Immature natural killer cell (primary cell): ENCODE measurements around the gene SDHA. TPM values are rescaled to one million over a fixed set of nuclear protein-coding genes. Genes with fewer than 3 reads are reported as not detected.

Experiments
- DNase-seq, 3 donors: peaks; one replicate each; pipeline ENCODE4 v3.0.0; 2022; ENCODE audit warnings: mixed read lengths in 1 of 3
- H3K27ac Mint-ChIP-seq, 6 donors: one replicate each; pipeline ENCODE4 v1.8.0; 2020; ENCODE audit warnings: mixed read lengths in 6 of 6, mild to moderate bottlenecking in 5 of 6, inconsistent platforms in 4 of 6, moderate library complexity in 3 of 6
- H3K27me3 Mint-ChIP-seq, 3 donors: one replicate each; pipeline ENCODE4 v1.8.0; 2020 to 2021; ENCODE audit warnings: low read depth in 3 of 3, mild to moderate bottlenecking in 3 of 3, mixed read lengths in 3 of 3, moderate library complexity in 3 of 3, inconsistent platforms in 1 of 3
- H3K36me3 Mint-ChIP-seq, 3 donors: one replicate each; pipeline ENCODE4 v1.8.0; 2020; ENCODE audit warnings: mixed read lengths in 3 of 3, inconsistent platforms in 2 of 3, mild to moderate bottlenecking in 2 of 3
- H3K4me1 Mint-ChIP-seq, 2 donors: one replicate each; pipeline ENCODE4 v1.8.0; 2020; ENCODE audit warnings: inconsistent platforms in 2 of 2, mild to moderate bottlenecking in 2 of 2, mixed read lengths in 2 of 2, moderate library complexity in 1 of 2
- H3K4me3 Mint-ChIP-seq, 5 donors: one replicate each; pipeline ENCODE4 v1.8.0; 2020; ENCODE audit warnings: mild to moderate bottlenecking in 5 of 5, mixed read lengths in 5 of 5, inconsistent platforms in 3 of 5, moderate library complexity in 3 of 5
- H3K9me3 Mint-ChIP-seq, 6 donors: one replicate each; pipeline ENCODE4 v1.8.0; 2020; ENCODE audit warnings: mild to moderate bottlenecking in 6 of 6, mixed read lengths in 6 of 6, inconsistent platforms in 4 of 6, moderate library complexity in 3 of 6
- polyA plus RNA-seq, 3 donors: library from polyadenylated mRNA; unstranded; fragments of 300-500 nt; fragmentation: Illumina TruSeq; gene quantifications; one replicate each; pipeline ENCODE4 v1.2.3, GENCODE V29; 2021

SDHA gene
- polyA plus RNA-seq, 3 donors from 2014 or later: 140 to 224 (median 208) TPM

GRCh38 chr5:179401-179800 lies 38.7 kb upstream of the SDHA start:
- Mint-ChIP-seq H3K9me3 (no peaks in the 10 kb centered on the region), H3K4me3 (no peak overlapping the region), H3K27me3 (peaks cover 1 to 5% (median 2%) of the 10 kb centered on the region in 3 donors), H3K27ac (no peak overlapping the region), H3K4me1 (no peaks in the 10 kb centered on the region), H3K36me3 (no peaks in the 10 kb centered on the region)
- no peak for DNase-seq

DNA sequence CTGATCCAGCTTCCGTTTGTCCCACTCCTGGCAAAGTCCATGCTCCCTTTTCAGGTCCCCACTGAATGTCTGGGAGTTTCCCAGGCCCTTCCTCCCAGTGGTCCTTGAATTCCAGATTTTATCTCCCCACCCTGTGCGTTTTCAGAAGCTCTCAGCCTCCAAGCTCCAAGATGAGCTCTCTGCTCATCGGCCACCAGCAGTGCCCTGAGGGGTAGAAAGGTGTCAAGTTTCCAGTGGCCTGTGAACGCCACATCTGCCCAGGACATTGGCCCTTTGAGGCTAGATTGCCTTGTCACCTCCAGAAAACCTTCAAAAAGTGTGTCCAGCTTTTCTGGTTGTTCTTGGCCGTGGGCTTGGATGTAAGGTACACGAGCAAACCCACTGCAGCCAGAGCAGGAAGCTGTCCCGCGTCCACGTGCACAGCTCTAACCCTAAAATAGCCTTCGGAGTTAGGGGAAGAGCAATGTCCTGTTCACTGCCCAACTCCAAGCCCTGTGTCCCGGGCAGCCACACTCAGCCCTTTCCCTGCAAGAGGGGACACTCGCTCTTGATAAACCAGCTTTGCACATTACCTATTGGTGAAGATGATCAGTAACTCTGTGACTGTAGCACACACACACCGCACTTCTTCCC lies 37.7 kb upstream of the SDHA start:
- H3K4me1 Mint-ChIP-seq: no peaks in the 10 kb centered on the region
- H3K9me3 Mint-ChIP-seq: no peaks in the 10 kb centered on the region
- no peak overlapping the region for H3K4me3 Mint-ChIP-seq
- no peak for DNase-seq
- H3K27me3 Mint-ChIP-seq: peaks cover 3 to 8% (median 3%) of the 10 kb centered on the region in 3 donors
- H3K27ac Mint-ChIP-seq: no peak overlapping the region
- no peaks in the 10 kb centered on the region for H3K36me3 Mint-ChIP-seq

DNA sequence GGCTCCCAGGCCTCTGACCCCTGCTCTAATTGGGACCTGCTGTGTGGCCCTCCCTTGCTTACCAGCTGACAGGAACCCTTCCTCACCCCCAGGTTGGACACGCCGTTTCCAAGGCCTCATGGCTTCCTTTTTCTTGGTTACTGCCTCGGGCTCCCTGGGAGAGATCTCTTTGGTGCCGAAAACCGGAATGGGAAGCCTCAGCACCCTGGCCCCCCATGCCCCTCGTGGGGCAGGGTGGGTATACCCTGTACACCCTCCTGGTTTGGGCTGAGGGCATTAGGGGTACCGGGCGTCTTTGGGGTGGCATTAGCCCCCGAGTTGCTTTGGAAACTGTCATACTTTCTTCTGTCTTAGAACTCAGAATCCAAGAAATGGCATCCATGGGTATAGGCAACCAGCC lies 37.0 kb upstream of the SDHA start:
- Mint-ChIP-seq H3K36me3 (no peaks in the 10 kb centered on the region), H3K4me1 (no peaks in the 10 kb centered on the region), H3K9me3 (no peaks in the 10 kb centered on the region), H3K27ac (no peak overlapping the region), H3K27me3 (peaks cover 3 to 8% (median 3%) of the 10 kb centered on the region in 3 donors), H3K4me3 (no peak overlapping the region)
- DNase-seq: no peak

DNA sequence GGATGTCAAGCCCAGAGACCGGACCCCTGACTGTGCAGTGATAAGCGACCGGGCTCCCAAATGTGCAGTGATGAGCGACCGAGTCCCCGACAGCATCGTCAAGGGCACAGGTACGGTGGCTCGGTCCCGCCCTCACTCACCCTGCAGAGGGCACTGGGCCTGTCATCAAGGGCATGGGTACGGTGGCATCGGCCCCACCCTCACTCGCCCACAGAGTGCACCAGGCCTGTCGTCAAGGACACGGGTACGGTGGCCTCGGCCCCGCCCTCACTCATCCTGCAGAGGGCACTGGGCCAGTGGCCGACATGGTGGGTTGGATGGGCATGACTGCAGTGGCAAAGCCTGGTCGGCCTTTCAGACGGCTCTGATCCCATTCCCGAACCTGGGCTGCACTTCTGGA lies 36.6 kb upstream of the SDHA start:
- Mint-ChIP-seq H3K4me3 (no peak overlapping the region), H3K36me3 (no peaks in the 10 kb centered on the region), H3K27ac (no peak overlapping the region), H3K27me3 (peaks cover 3 to 8% (median 3%) of the 10 kb centered on the region in 3 donors), H3K9me3 (no peaks in the 10 kb centered on the region), H3K4me1 (no peaks in the 10 kb centered on the region)
- DNase-seq: no peak

DNA sequence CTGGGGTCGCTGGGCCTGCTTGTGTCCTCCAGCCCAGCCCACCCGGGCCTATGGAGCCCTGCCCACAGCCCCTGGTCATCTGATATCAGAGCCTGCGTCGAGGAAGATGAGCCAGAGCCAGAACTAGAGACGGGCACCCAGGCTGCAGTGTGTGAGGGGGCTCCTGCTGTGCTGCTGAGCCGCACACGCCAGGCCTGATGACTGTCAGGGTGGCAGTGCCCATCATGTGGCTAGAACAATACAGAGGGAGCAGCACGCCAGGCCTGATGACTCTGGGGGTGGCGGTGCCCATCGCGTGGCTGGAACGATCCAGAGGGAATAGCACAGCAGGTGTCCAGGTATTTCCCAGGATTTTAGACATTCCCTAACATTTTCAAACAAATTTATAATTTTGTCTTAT lies 36.0 kb upstream of the SDHA start:
- Mint-ChIP-seq H3K4me3 (no peak overlapping the region), H3K27me3 (peaks cover 3 to 8% (median 3%) of the 10 kb centered on the region in 3 donors), H3K36me3 (no peaks in the 10 kb centered on the region), H3K9me3 (no peaks in the 10 kb centered on the region), H3K27ac (no peak overlapping the region), H3K4me1 (no peaks in the 10 kb centered on the region)
- no peak for DNase-seq

- no peak overlapping the region for H3K27ac Mint-ChIP-seq
- H3K27me3 Mint-ChIP-seq: peaks cover 3 to 13% (median 5%) of the 10 kb centered on the region in 3 donors
Observed at GRCh38 chr5:184471-184870, 33.6 kb upstream of the SDHA start.

GRCh38 chr5:185095-186070 lies 32.7 kb upstream of the SDHA start:
- H3K9me3 Mint-ChIP-seq: no peaks in the 10 kb centered on the region
- H3K4me3 Mint-ChIP-seq: no peak overlapping the region
- no peak overlapping the region for H3K27ac Mint-ChIP-seq
- peaks cover 3 to 16% (median 5%) of the 10 kb centered on the region in 3 donors for H3K27me3 Mint-ChIP-seq
- no peaks in the 10 kb centered on the region for H3K36me3 Mint-ChIP-seq
- H3K4me1 Mint-ChIP-seq: peaks cover 6 to 7% of the 10 kb centered on the region in 2 donors
- DNase-seq: no peak

More at GRCh38 chr5:184471-184870, 33.6 kb upstream of the SDHA start:
- Mint-ChIP-seq H3K36me3 (no peaks in the 10 kb centered on the region), H3K4me3 (no peak overlapping the region), H3K9me3 (no peaks in the 10 kb centered on the region), H3K4me1 (peaks cover 6 to 7% of the 10 kb centered on the region in 2 donors)
- DNase-seq: no peak

DNA sequence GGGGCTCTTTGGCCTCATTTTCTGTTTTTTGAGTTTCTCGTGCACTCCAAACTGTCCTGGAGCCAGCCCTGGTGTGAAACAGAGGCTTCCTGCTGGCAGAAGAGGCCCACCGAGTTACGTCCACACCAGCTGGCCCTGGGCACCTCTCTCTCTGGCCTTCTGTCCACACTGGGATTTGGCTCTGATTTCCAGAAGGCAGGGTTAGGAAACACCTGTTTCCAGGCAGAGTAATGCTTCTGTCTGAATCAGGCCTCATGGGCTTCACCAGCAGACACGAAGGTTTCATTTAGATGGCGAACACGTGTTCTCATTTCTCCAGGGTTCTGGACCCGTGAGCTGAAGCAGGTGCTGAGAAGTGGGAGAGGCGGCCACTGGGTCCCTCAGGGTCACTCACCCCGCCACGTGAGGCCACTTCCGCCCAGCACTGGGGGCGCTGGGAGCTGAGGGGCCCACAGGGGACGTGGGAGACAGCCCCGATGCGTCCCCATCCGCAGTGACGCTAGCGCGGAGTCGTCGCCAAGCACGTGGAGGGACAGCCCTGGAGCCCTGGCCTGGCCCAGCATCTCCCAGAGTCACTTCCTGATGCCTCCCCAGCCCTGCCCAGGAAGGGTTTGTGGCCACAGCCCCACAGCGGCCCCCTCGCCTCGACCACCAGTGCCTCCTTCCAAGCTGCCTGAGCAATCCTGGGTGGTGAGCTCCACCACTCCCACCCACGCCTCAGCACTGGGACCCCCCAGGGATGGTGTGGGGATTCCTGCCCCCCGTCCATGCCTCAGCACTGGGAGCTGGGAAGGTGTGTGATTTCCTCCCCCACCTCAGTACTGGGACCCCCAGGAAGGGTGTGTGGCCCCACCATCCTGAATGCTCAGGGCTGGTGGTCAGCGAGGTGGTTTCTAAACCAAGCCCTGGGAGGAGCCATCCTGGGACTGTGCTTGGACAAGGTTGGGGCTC lies 31.8 kb upstream of the SDHA start:
- no peaks in the 10 kb centered on the region for H3K9me3 Mint-ChIP-seq
- H3K4me3 Mint-ChIP-seq: no peak overlapping the region
- H3K36me3 Mint-ChIP-seq: no peaks in the 10 kb centered on the region
- H3K27ac Mint-ChIP-seq: no peak overlapping the region
- H3K4me1 Mint-ChIP-seq: peaks cover 6 to 7% of the 10 kb centered on the region in 2 donors
- H3K27me3 Mint-ChIP-seq: peaks cover 4 to 12% (median 5%) of the 10 kb centered on the region in 3 donors
- DNase-seq: no peak

DNA sequence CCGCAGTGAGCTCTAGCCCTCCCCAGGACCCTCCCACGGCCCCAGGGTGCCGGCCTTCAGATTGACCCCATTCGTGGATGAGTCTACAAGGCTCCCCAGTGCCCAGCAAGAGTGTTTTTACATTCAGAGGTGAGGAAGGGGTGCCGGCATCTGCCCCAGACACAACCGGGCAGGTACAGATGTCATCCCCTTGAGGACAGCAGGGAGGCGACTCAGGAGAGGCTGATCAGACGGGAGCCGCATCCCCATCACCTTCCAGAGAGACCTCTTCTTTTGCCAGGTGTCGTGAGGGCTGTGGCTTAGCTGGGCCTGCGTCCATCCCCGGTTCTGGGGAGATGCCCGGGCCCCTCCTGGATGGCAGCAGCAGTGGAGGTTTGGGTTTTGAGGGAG lies 31.1 kb upstream of the SDHA start:
- no peak for DNase-seq
- Mint-ChIP-seq H3K4me1 (peaks cover 6 to 7% of the 10 kb centered on the region in 2 donors), H3K27me3 (peaks cover 4 to 12% (median 5%) of the 10 kb centered on the region in 3 donors), H3K9me3 (no peaks in the 10 kb centered on the region), H3K4me3 (no peak overlapping the region), H3K36me3 (no peaks in the 10 kb centered on the region), H3K27ac (no peak overlapping the region)

- Mint-ChIP-seq H3K36me3 (no peaks in the 10 kb centered on the region), H3K27me3 (peaks cover 4 to 12% (median 7%) of the 10 kb centered on the region in 3 donors), H3K4me1 (peaks cover 6 to 7% of the 10 kb centered on the region in 2 donors), H3K9me3 (no peaks in the 10 kb centered on the region), H3K4me3 (peak overlapping the region in 3 of 5 donors; percentile 38 to 61 (median 59)), H3K27ac (peak overlapping the region in 3 of 6 donors; percentile 34 to 82 (median 45))
- DNase-seq: no peak
Observed at GRCh38 chr5:187617-188451, 30.3 kb upstream of the SDHA start.

- Mint-ChIP-seq H3K36me3 (no peaks in the 10 kb centered on the region), H3K27ac (peak overlapping the region in 4 of 6 donors; percentile 34 to 82 (median 47)), H3K9me3 (no peaks in the 10 kb centered on the region), H3K4me3 (peak overlapping the region; percentile 24 to 61 (median 55)), H3K4me1 (peaks cover 6 to 7% of the 10 kb centered on the region in 2 donors), H3K27me3 (peaks cover 4 to 12% (median 7%) of the 10 kb centered on the region in 3 donors)
- DNase-seq: peak; percentile 80 to 83 (median 82)
Observed at GRCh38 chr5:188488-189481, 29.3 kb upstream of the SDHA start.

DNA sequence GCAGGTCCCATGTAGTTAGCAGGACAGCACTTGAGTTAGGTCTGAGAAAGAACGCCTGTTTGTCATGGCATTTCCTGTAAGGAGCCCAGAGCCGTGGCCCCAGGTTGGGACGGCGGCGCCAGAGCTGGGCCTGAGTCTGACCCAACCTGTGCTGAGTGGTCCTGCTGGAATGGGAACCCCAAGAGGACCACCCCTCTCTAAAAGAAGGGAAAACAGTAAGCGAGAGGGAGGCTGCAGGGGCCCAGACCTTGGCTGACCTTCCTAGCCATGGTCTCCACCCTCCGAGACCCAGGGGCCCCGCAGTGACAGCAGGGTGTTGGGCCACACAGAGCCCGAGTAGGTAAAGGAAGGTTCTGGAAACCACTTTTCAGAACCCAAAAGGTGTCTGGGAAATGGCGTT lies 28.6 kb upstream of the SDHA start:
- Mint-ChIP-seq H3K36me3 (no peaks in the 10 kb centered on the region), H3K4me1 (peaks cover 6 to 7% of the 10 kb centered on the region in 2 donors), H3K27ac (no peak overlapping the region), H3K9me3 (no peaks in the 10 kb centered on the region), H3K4me3 (no peak overlapping the region), H3K27me3 (peaks cover 4 to 12% (median 7%) of the 10 kb centered on the region in 3 donors)
- no peak for DNase-seq
